ENCODE results near the gene RBM46.

DNA sequence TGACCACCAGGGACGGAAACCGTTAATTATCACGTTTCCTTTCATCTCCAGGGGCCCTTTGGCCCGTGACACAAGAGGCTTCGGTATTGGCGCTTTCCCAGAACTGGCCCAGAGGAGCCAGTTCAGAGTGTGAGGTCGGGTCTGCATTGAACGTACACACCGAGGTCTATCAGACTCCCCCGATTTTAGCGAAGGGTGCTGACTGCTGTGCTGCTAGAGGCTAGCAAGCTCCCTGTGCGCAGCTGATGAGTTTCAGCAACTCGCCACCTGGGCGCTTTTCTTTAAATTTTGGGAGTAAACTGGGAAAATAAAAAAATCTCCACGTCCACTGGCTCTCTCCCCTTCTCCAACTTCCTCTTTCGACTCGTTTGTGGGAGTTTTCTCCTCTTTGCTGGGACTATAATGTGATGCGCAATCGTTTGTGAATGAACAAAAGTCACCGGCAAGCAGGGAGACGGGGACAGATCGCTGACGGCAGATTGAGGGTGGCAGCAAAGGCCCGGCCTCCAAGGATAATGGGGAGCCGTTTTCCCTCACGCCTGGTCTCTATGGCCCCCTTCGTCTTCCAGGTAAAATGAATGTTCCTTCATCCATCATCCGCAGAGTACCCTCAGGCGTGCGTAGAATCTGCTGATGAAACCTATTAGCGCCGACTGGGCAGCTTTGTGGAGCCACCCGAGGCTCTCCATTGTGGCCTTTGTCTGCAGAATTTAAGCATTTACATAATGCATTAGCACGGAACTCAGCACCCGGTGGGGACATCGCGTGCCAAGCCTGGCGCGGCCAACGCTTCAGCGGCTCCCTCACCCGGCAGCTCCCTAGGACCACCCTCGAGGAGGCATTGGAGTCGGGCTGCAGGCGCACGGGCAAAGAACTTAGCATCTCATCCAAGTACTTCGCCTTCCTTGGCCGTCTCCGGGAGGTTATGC is 38.9 kb upstream of the RBM46 start:
- TF ChIP-seq GATA3 (IDR thresholded peaks at IDR 0.05; ENCODE audit: low read depth, low read length) (no peak), GATA2 (IDR thresholded peaks at IDR 0.05; ENCODE audit: low read depth, low read length) (no peak)

All from SH-SY5Y (cell line).